DMS79 treated with DMSO at 0.1 percent for 48 hours (cell line): Measurements from ENCODE around the gene STEAP3.
A peak's percentile ranks its signal among the peaks of the same experiment; 100 is the strongest.

Experiments
- DNase-seq: peaks from one replicate; lab custom pipeline; 2025; lab: John Stamatoyannopoulos, UW

STEAP3 gene

GRCh38 chr2:119223521-119224390 is at the start of gene STEAP3:
STEAP3 (plus strand) TSS chr2:119223834; CDS start chr2:119231013, 7,179 bp downstream.
- peak; percentile 9 for DNase-seq

- no peak for DNase-seq
These were observed 49.2 kb upstream of the STEAP3 start for GRCh38 chr2:119174216-119174992.

- no peak for DNase-seq
These were observed 48.7 kb upstream of the STEAP3 start for GRCh38 chr2:119174993-119175347.

GRCh38 chr2:119175517-119175916 is 48.1 kb upstream of the STEAP3 start:
- DNase-seq: no peak

GRCh38 chr2:119177171-119177837 is 46.3 kb upstream of the STEAP3 start:
- no peak for DNase-seq

- DNase-seq: no peak
These were observed 45.8 kb upstream of the STEAP3 start for GRCh38 chr2:119177838-119178190.

GRCh38 chr2:119178776-119179175 is 44.9 kb upstream of the STEAP3 start:
- DNase-seq: no peak

DNA sequence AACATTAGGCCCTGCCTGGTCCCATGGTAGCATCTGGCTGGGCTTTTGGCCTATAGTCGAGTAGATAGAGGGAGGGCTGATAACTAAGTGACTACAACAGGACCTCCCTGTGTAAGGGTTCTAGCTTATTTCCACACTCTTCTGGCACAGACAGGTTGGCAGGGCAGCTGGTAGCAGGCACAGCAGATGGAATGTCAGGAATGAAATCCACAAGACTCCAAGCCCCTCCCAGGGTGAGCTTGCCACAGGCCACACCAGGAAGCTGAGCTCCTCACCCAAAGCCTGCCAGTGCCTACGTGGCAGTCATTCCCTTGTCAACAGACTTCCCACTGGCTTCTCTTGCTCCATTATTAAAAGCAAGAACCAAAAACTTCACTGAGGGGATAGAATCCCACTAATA is 44.4 kb upstream of the STEAP3 start:
- no peak for DNase-seq

DNA sequence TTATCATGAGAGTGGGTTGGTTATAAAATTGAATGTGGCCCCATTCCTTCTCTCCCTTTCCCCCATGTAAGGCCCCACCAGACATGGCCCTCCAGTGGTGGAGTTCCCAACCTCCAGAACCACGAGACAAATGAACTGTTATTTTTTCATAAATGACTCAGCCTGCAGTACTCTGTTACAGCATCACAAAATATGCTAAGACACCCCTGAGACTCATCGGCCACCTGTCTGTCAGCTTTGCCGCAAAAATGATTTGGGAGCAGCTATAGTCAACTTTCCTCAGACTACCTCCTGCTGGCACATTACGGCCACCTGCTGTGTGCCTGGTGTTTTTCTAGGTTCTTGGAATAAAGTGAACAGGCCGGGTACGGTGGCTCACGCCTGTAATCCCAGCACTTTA is 43.6 kb upstream of the STEAP3 start:
- DNase-seq: no peak

DNA sequence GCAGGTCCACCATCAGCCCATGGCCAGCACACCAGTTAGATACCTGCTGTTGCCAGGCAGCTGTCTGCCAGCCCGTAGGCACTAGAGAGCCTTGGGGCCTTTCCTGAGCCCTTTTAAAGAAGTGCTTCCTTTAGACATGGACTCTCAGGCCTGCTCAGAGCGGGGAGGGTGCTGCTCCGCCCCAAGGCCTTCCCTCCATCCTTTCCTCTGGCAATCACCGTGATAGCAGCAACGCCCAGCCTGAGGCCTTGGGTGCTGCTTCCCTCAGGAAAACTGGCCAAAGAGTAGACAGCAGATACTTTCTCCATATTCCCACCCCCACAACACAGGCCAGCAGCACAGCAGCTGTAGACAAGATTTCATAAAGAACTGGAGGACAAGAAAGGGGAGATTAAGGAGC is 42.7 kb upstream of the STEAP3 start:
- DNase-seq: no peak

DNA sequence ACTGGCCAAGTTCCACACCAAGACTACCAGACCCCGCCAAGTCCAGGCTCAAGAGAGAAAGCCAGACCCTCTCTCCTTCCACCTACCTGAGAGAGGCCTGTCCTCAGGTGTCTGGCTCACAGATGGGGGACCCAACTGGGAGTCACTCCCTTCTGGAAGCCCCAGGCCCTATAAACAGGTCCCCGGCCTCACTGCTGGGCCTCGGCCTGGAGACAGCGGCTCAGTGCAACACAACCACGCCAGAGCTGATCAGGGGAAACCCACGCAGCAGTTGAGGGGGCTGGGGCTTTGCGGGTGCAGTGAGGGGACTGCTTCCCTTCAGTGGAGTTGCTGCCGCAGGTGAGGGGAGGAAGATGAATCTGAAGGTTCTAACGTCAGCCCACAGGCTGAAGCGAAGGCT is 42.2 kb upstream of the STEAP3 start:
- no peak for DNase-seq

DNA sequence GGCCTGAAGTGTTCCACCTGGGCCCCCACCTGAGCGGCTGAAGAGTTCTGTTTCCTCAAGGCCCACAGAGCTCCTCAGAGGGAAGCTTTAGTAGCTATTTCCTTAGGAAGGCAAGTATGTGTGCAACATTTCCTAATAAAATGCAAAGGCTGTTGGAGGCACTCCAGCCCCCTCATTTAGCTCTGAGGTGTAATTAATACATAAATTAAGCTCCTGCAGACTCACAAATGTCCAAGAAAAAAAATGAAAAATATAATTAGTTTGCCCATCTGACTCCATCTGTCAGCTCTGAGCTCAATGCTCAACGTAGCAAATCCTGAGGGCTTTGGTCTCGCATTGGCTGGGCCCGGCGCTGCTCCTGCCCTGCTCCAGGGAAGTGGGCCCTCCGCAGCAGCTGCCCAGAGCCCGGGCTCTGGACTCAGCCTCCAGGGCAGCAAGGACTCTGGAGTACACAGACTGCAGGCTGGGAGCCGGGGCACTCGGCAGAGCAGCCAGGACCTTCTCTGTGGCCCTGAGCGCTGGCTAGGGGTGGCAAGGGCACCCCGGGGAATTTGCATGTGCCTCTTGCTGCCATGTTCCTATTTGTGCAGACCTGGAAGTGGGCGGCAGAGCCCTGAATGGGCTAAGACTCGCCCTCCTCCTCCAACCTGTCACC is 41.7 kb upstream of the STEAP3 start:
- DNase-seq: no peak

- DNase-seq: no peak
These were observed 39.1 kb upstream of the STEAP3 start for GRCh38 chr2:119184512-119184911.

GRCh38 chr2:119190321-119191111 is 33.1 kb upstream of the STEAP3 start:
- no peak for DNase-seq

DNA sequence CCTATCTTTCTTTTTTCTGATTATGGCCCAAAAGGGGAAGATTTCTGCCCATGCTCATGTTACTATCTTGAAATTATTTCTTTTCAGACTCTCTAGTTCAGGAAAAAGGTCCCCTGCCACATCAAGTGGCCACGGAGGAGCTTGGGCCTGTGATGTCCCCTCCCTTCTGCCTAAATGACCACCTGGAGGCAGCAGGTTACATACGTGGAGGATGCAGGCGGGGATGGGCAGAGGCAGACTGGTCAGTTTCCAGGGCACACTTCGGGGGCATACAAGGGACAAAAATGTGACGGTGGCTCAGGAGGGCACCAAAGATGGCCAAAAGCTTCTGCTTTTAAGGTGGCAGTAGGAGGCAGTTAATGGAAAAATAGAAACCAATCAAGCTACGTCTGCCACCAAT is 30.7 kb upstream of the STEAP3 start:
- no peak for DNase-seq

- no peak for DNase-seq
These were observed 28.6 kb upstream of the STEAP3 start for GRCh38 chr2:119195001-119195400.

GRCh38 chr2:119195887-119196286 is 27.7 kb upstream of the STEAP3 start:
- no peak for DNase-seq

DNA sequence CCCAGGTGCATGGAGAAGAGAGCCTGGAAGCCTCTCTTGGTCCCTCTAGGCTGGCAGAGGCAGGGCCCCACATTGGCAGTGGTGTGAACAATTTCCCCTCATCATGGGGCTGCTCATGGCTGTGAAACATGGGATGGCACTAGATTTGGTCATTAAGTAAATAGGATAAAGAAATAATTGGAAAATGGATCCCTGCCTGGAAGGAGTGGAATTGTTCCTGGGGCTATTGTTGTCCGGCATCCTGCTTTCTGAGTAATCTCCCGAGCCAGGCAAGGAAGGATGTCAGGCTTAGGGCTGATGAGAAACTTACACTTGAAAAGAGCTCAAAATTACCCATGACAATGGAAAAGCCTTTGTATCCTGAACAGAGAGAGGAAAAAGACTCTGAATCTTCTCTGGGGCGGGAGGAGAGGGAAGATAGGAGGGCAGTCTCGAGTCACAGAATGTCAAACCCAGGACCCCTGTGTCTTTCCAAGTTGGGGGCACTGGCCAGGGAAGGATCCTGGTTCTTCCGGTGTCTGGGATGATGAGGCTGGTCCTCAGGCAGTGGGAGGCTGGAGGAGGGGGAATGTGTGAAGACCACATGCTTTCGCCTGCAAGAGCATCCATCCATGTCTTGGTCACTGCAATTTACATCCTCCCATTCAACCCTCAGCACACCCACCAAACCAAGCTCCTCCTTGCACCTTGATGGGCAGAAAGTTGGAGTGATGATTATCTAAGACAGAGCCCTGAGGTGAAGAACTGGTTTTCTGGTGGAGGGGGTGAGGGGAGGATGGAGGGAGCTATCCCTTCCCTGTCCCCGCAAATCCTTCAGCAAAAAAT is 27.1 kb upstream of the STEAP3 start:
- DNase-seq: no peak

- no peak for DNase-seq
These were observed 26.6 kb upstream of the STEAP3 start for GRCh38 chr2:119197126-119197405.

GRCh38 chr2:119197529-119198239 is 25.9 kb upstream of the STEAP3 start:
- DNase-seq: no peak
